HG02970 (cell line): ENCODE results near the gene ADM2.
"Not testable (repeated sequence)": the region's sequence is repeated elsewhere in the genome, so short reads cannot be mapped to it uniquely, and the experiment has no call there.

ENCODE experiments used
- ATAC-seq: cut with Tn5 transposase; IDR thresholded peaks from one replicate; pipeline ENCODE4 v1.9.1; 2021; ENCODE audit warnings: mild to moderate bottlenecking, moderate library complexity, moderate number of reproducible peaks; ENCODE audit not compliant: unreplicated experiment, low FRiP score

Gene ADM2

DNA sequence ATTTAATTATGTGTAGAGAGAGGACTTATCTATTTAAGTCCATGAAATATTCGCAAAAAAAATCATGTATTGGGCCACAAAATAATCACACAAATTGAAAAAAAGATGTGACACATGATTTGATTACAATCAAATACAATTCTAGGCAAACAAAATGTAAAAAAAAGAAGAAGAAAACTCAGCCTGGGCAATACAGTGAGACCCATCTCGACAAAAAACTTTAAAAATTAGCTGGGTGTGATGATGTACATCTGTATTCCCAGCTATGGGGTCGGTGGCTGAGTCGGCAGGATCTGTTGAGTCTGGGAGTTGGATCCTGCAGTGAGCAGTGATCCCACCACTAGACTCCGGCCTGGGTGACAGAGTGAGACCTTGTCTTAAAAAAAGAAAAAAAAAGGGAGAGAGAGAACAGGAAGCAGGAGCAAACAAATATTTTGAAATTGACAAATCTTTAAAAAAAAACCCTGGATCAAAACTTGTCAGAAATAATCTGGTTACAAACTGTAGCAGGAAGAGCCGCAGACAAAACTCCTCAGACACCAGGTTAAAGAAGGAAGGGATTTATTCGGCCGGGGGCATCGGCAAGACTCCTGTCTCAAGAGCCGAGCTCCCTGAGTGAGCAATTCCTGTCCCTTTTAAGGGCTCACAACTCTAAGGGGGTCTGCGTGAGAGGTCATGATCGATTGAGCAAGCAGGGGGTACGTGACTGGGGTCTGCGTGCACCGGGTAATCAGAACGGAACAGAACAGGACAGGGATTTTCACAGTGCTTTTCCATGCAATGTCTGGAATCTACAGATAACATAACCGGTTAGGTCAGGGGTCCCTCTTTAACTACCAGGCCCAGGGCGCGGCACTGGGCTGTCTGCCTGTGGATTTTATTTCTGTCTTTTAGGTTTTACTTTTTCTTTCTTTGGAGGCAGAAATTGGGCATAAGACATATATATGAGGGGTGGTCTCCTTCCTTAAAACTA is 51.8 kb downstream of the ADM2 start:
- ATAC-seq: no peak

GRCh38 chr22:50533856-50534711 is 52.7 kb downstream of the ADM2 start:
- not testable (repeated sequence) for ATAC-seq

GRCh38 chr22:50535113-50535512 is 53.8 kb downstream of the ADM2 start:
- ATAC-seq: no peak
